Measurements from ENCODE around the gene GPR26.

Gene GPR26

GRCh38 chr10:123744224-123744536 is 78.0 kb downstream of the GPR26 start:
- no peak overlapping the region for H3K18ac ChIP-seq (ENCODE audit: low read length)
- H3K4ac ChIP-seq (ENCODE audit: low read depth, low read length): no peak overlapping the region
- no peaks in the 10 kb centered on the region for H3K36me3 ChIP-seq (ENCODE audit: control insufficient read depth in 1 of 2, insufficient read depth in 2 of 2, low read length in 2 of 2)
- H3K23ac ChIP-seq (ENCODE audit: low read length): no peak overlapping the region
- H2AFZ ChIP-seq (ENCODE audit: insufficient read depth, low read length, poor library complexity): no peak overlapping the region
- H3K4me3 ChIP-seq (ENCODE audit: low read depth, low read length): no peak overlapping the region
- H3K27me3 ChIP-seq (ENCODE audit: insufficient read depth, low read length): no peaks in the 10 kb centered on the region
- H3K14ac ChIP-seq (ENCODE audit: low read length): no peak overlapping the region
- H3K9me3 ChIP-seq (ENCODE audit: insufficient read depth, low read depth, low read length): no peaks in the 10 kb centered on the region
- peak overlapping the region; percentile 12 for H3K4me2 ChIP-seq (ENCODE audit: low read length)
- no CpG with 5 or more reads among the region's 6 CpGs for WGBS (ENCODE audit: extremely low coverage, insufficient coverage, insufficient read length)
- H4K8ac ChIP-seq (ENCODE audit: low read depth, low read length): no peak overlapping the region
- no peak overlapping the region for H4K91ac ChIP-seq (ENCODE audit: low read depth, low read length)
- H3K4me1 ChIP-seq (ENCODE audit: control insufficient read depth in 1 of 2, insufficient read depth in 2 of 2, low read length in 2 of 2): peaks cover 19 to 20% of the 10 kb centered on the region in 2 experiments
- no peak overlapping the region for H3K27ac ChIP-seq (ENCODE audit: low read depth, low read length)
- no peak overlapping the region for H3K9ac ChIP-seq (ENCODE audit: low read length)
- no peak overlapping the region for H2BK5ac ChIP-seq (ENCODE audit: low read depth, low read length, poor library complexity)
- H2BK12ac ChIP-seq (ENCODE audit: low read length): no peak overlapping the region
- H2AK5ac ChIP-seq (ENCODE audit: low read length): no peak overlapping the region
- no peak for DNase-seq
- H3K79me1 ChIP-seq (ENCODE audit: low read length): peaks cover 5% of the 10 kb centered on the region
- H2BK120ac ChIP-seq (ENCODE audit: insufficient read depth, low read length, poor library complexity): no peak overlapping the region
- no peaks in the 10 kb centered on the region for H3K79me2 ChIP-seq (ENCODE audit: control insufficient read depth, insufficient read depth, low read length, poor library complexity)
- no peak overlapping the region for H4K12ac ChIP-seq (ENCODE audit: low read depth, low read length)

All from trophoblast cell (in vitro differentiated cells and primary cell).